Hepatocyte (in vitro differentiated cells): ENCODE measurements around the gene RUBCN.

ENCODE experiments used
- EZH2 ChIP-seq: fragments of 200-600 bp; sonication (generic); IDR thresholded peaks from 2 replicates; pipeline ENCODE4 v1.6.1; 2016; ENCODE audit warnings: antibody characterized with exemption, mild to moderate bottlenecking, borderline replicate concordance
- EZH2phosphoT487 ChIP-seq: fragments of 200-600 bp; sonication (generic); IDR thresholded peaks from one replicate; pipeline ENCODE4 v1.6.1; 2018; ENCODE audit warnings: antibody characterized with exemption, mild to moderate bottlenecking, low read depth, moderate library complexity; ENCODE audit not compliant: unreplicated experiment, severe bottlenecking
- TF ChIP-seq, protein P1 (sequence below): fragments of 200-600 bp; sonication (generic); IDR thresholded peaks from 2 replicates; pipeline ENCODE4 v1.5.1; 2016; ENCODE audit warnings: antibody characterized with exemption, mild to moderate bottlenecking; ENCODE audit not compliant: poor library complexity

DNA sequence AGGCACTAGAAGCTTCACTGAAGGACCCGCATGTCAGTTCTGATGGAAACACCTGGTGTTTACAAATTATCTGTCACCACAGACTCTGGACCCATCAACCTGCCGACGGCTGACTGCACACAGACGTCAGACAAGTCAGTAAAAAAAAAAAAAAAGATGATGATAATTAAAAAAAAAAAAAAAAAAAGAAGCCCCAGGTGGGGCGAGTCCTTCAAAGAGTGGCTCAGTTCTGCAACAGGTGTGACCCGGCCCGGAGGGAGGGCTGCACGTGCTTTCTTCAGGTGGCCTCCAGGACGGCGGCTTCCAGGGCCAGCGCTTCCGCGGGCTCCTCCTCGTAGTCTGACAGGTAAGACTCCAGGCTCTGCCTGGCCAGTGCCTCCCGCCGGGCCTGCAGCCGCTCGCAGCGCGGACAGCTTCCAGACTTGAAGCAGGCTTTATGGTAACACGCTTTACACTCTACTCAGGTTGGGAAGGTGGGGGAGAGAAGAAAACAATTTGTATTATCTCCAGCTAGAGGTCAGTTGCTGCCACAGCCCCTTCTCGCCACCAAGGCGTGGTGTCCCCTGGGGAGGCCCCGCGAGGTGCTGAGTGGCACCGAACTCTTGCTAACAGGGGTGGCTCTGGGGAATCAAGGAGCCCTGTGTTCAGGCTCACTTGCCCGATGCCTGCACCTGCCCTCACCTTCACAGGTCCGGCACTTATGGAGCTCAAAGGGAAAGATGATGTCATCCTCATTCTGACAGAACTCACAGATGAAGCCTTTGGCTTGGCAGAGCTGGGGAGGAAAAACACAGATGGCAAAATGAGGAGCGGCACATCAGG, 61.8 kb downstream of the RUBCN start:
- TF ChIP-seq, protein P1, sequence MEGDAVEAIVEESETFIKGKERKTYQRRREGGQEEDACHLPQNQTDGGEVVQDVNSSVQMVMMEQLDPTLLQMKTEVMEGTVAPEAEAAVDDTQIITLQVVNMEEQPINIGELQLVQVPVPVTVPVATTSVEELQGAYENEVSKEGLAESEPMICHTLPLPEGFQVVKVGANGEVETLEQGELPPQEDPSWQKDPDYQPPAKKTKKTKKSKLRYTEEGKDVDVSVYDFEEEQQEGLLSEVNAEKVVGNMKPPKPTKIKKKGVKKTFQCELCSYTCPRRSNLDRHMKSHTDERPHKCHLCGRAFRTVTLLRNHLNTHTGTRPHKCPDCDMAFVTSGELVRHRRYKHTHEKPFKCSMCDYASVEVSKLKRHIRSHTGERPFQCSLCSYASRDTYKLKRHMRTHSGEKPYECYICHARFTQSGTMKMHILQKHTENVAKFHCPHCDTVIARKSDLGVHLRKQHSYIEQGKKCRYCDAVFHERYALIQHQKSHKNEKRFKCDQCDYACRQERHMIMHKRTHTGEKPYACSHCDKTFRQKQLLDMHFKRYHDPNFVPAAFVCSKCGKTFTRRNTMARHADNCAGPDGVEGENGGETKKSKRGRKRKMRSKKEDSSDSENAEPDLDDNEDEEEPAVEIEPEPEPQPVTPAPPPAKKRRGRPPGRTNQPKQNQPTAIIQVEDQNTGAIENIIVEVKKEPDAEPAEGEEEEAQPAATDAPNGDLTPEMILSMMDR = no peak
- TF ChIP-seq EZH2 (no peak), EZH2phosphoT487 (no peak)
